HepG2 (cell line): Measurements from ENCODE around the gene TSEN54. TPM values are rescaled to one million over a fixed set of nuclear protein-coding genes. Genes with fewer than 3 reads are reported as not detected.

Experiments
- CREM ChIP-seq, 2 experiments: sonication (generic) in 1 of 2; formaldehyde crosslinking in 1 of 2; IDR thresholded peaks; 2 replicates each; pipeline versions ENCODE4 v1.4.0 to v1.6.1; 2016 to 2020; ENCODE audit warnings: antibody characterized with exemption in 1 of 2, mild to moderate bottlenecking in 1 of 2, missing genetic modification reagents in 1 of 2
- ETV6 ChIP-seq: sonication (generic); formaldehyde crosslinking; conservative IDR thresholded peaks from 2 replicates; pipeline ENCODE4 v1.4.0; 2020; ENCODE audit warnings: missing genetic modification reagents
- GABPA ChIP-seq, 2 experiments: IDR thresholded peaks; 2 replicates each; pipeline ENCODE4 v1.6.1; 2011 to 2016; ENCODE audit warnings: low read depth in 2 of 2, low read length in 1 of 2, missing biosample characterization in 1 of 2, missing genetic modification characterization in 1 of 2
- HNRNPK ChIP-seq: fragments of 200-400 bp; formaldehyde crosslinking; IDR thresholded peaks from 2 replicates; pipeline ENCODE4 v1.6.1; 2018; ENCODE audit warnings: low read length, low read depth, moderate library complexity, mild to moderate bottlenecking; ENCODE audit not compliant: poor library complexity, severe bottlenecking
- KDM4B ChIP-seq: sonication (generic); formaldehyde crosslinking; IDR thresholded peaks from 2 replicates; pipeline ENCODE4 v1.4.0; 2020; ENCODE audit warnings: missing genetic modification reagents
- KDM5B ChIP-seq: sonication (generic); formaldehyde crosslinking; IDR thresholded peaks from 2 replicates; pipeline ENCODE4 v1.4.0; 2020; ENCODE audit warnings: missing genetic modification reagents, mild to moderate bottlenecking, borderline replicate concordance
- KLF11 ChIP-seq: IDR thresholded peaks from 2 replicates; pipeline ENCODE4 v1.6.1; 2016; ENCODE audit warnings: missing compliant biosample characterization
- MTA1 ChIP-seq: sonication (generic); formaldehyde crosslinking; IDR thresholded peaks from 2 replicates; pipeline ENCODE4 v1.4.0; 2020; ENCODE audit warnings: missing genetic modification reagents, mild to moderate bottlenecking, borderline replicate concordance
- NFIB ChIP-seq: sonication (generic); formaldehyde crosslinking; IDR thresholded peaks from 2 replicates; pipeline ENCODE4 v1.9.0; 2021; ENCODE audit warnings: missing genetic modification reagents, mild to moderate bottlenecking, borderline replicate concordance
- POLR2AphosphoS5 ChIP-seq: IDR thresholded peaks from 2 replicates; pipeline ENCODE4 v1.6.1; 2012; ENCODE audit warnings: low read depth, low read length
- ZFP1 ChIP-seq: IDR thresholded peaks from 2 replicates; pipeline ENCODE4 v1.6.1; 2016
- ZFP90 ChIP-seq: sonication (generic); formaldehyde crosslinking; IDR thresholded peaks from 2 replicates; pipeline ENCODE4 v1.8.0; 2022; ENCODE audit warnings: missing genetic modification reagents, mild to moderate bottlenecking, inconsistent platforms, borderline replicate concordance
- ZNF160 ChIP-seq: sonication (generic); formaldehyde crosslinking; IDR thresholded peaks from 2 replicates; pipeline ENCODE4 v1.8.0; 2022; ENCODE audit warnings: mild to moderate bottlenecking, inconsistent platforms, missing genetic modification reagents
- ZNF501 ChIP-seq: sonication (generic); formaldehyde crosslinking; IDR thresholded peaks from 2 replicates; pipeline ENCODE4 v1.5.1; 2020; ENCODE audit warnings: mild to moderate bottlenecking, moderate library complexity, missing genetic modification reagents
- ZNF619 ChIP-seq: sonication (generic); formaldehyde crosslinking; IDR thresholded peaks from 2 replicates; pipeline ENCODE4 v1.4.0; 2020; ENCODE audit warnings: mild to moderate bottlenecking, missing genetic modification reagents
- ZNF7 ChIP-seq: IDR thresholded peaks from 2 replicates; pipeline ENCODE4 v1.6.1; 2016; ENCODE audit warnings: missing biosample characterization, missing genetic modification reagents
- ZNF788 ChIP-seq: sonication (generic); formaldehyde crosslinking; IDR thresholded peaks from 2 replicates; pipeline ENCODE4 v1.5.0; 2020; ENCODE audit warnings: mild to moderate bottlenecking, missing genetic modification reagents, borderline replicate concordance
- ZNF879 ChIP-seq: sonication (generic); formaldehyde crosslinking; IDR thresholded peaks from 2 replicates; pipeline ENCODE4 v1.8.1; 2023; ENCODE audit warnings: missing genetic modification reagents
- polyA plus RNA-seq, 8 experiments: library from polyadenylated mRNA; depleted of rRNA in 3 of 8; stranded (reverse) in 7 of 8; unstranded in 1 of 8; fragments of >200 nt; fragmentation: Illumina TruSeq in 4 of 8; extraction: Trizol in 4 of 8; gene quantifications; 2 replicates each; pipeline versions ENCODE4 v1.2.1 to v1.2.3, GENCODE V29; 2011 to 2016; ENCODE audit warnings: low read depth in 4 of 8, missing spikeins in 1 of 8, mixed read lengths in 1 of 8; ENCODE audit not compliant: insufficient read depth in 1 of 8
- total RNA-seq, 5 experiments: library from RNA; depleted of rRNA; stranded (reverse); fragments of >200 nt; fragmentation: Illumina TruSeq; extraction: Trizol; gene quantifications; 2 replicates each; pipeline ENCODE4 v1.2.3, GENCODE V29; 2016; ENCODE audit warnings: low read depth in 1 of 5
- TF ChIP-seq, protein P1 (sequence below): fragments of 450-650 bp; IDR thresholded peaks from 2 replicates; pipeline ENCODE4 v1.6.1; 2017
- TF ChIP-seq, protein P2 (sequence below): sonication (generic); formaldehyde crosslinking; IDR thresholded peaks from 2 replicates; pipeline ENCODE4 v1.5.0; 2020; ENCODE audit warnings: mild to moderate bottlenecking, missing genetic modification reagents, moderate library complexity
- TF ChIP-seq, protein P3 (sequence below): sonication (generic); formaldehyde crosslinking; IDR thresholded peaks from 2 replicates; pipeline ENCODE4 v1.4.0; 2020; ENCODE audit warnings: missing genetic modification reagents
- TF ChIP-seq, protein P4 (sequence below): sonication (generic); formaldehyde crosslinking; IDR thresholded peaks from 2 replicates; pipeline ENCODE4 v1.5.1; 2020; ENCODE audit warnings: missing genetic modification reagents, mild to moderate bottlenecking, borderline replicate concordance

The TSEN54 gene
- total and polyA plus RNA-seq, 2 of the 13 experiments (the other 11 are each of a cell fraction or from before 2014, with no cell fraction given), result 62.9 to 63.3 TPM

DNA sequence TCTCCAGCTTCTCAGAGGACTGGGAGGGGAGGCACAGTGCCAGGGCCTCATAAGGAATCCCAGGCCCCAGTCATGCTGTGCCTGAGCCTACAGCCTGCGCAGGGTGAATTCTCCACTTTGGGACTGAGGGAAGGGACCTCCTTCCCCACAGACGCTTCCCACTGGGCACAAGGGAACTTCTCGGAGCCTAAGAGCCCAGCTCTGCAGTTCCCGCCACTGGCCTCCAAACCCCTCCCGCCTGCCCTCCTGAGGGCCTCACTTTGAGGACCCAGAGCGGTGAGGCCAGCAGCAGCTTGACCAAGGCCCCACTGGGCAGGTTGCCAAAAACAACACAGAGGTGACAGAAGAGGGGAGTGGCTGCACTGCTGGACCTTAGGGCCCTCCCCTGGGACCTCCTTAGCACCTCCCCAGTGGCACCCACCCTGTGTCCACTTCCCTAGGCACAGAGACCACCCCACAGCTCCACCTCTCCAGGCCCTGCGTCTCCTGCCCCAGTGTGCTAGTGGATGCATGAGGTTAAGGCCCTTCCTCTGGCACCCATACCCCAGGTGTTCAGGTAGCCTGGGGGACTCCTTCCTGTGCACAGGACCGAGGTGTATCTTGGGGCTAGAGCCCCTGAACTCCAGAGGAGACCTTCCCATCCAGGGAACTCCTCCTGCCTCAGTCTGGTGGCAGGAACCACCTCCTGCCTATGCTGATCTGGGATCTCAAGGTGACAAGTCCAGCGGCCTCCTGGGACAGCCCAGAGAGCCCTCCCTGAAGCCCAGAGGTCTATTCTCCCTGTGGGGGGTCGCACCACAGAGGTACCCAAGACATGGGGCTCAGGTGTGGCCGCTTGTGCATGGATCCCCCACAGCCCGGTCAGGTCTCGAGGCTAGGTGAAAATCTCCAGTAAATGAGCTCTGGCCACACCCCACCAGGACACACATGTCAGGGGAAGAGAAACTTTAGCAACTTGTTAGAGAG lies 4.4 kb upstream of the TSEN54 start (continued):
- TF ChIP-seq ZNF619 (CRISPR knock-in tag) (peak; percentile 73; the same call in 1 of the 2 replicates), ZFP90 (peak; percentile 91; the same call in 1 of the 2 replicates), ZNF879 (CRISPR knock-in tag) (no peak), KDM5B (CRISPR knock-in tag) (peak; percentile 86; the same call in 1 of the 2 replicates), KLF11 (CRISPR knock-in tag) (peak; percentile 86; the same call in 1 of the 2 replicates), HNRNPK (no peak), ZFP1 (CRISPR knock-in tag) (peak; percentile 46; the same call in 1 of the 2 replicates), ZNF788 (peak; percentile 96; the same call in 1 of the 2 replicates), POLR2AphosphoS5 (0 out of 2 replicates have a peak, but pooled peaks have one; percentile 35), CREM (IDR thresholded peaks at IDR 0.05) (peak; percentile 65; the same call in 1 of the 2 replicates), CREM (CRISPR knock-in tag; IDR thresholded peaks at IDR 0.05) (no peak), ZNF7 (CRISPR knock-in tag) (no peak), MTA1 (CRISPR knock-in tag) (peak; percentile 99), ZNF501 (CRISPR knock-in tag) (0 out of 2 replicates have a peak, but pooled peaks have one; percentile 26), ZNF160 (peak; percentile 82; the same call in 1 of the 2 replicates), NFIB (CRISPR knock-in tag) (peak; percentile 100), KDM4B (CRISPR knock-in tag) (peak; percentile 70; the same call in 1 of the 2 replicates), ETV6 (CRISPR knock-in tag) (0 out of 2 replicates have a peak, but pooled peaks have one; percentile 40), GABPA (IDR thresholded peaks at IDR 0.05; ENCODE audit: low read depth, low read length) (no peak), GABPA (CRISPR knock-in tag; IDR thresholded peaks at IDR 0.05; ENCODE audit: low read depth) (peak; percentile 55; the same call in 1 of the 2 replicates)
- TF ChIP-seq, protein P1, sequence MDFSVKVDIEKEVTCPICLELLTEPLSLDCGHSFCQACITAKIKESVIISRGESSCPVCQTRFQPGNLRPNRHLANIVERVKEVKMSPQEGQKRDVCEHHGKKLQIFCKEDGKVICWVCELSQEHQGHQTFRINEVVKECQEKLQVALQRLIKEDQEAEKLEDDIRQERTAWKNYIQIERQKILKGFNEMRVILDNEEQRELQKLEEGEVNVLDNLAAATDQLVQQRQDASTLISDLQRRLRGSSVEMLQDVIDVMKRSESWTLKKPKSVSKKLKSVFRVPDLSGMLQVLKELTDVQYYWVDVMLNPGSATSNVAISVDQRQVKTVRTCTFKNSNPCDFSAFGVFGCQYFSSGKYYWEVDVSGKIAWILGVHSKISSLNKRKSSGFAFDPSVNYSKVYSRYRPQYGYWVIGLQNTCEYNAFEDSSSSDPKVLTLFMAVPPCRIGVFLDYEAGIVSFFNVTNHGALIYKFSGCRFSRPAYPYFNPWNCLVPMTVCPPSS, result no peak
- TF ChIP-seq, protein P2, sequence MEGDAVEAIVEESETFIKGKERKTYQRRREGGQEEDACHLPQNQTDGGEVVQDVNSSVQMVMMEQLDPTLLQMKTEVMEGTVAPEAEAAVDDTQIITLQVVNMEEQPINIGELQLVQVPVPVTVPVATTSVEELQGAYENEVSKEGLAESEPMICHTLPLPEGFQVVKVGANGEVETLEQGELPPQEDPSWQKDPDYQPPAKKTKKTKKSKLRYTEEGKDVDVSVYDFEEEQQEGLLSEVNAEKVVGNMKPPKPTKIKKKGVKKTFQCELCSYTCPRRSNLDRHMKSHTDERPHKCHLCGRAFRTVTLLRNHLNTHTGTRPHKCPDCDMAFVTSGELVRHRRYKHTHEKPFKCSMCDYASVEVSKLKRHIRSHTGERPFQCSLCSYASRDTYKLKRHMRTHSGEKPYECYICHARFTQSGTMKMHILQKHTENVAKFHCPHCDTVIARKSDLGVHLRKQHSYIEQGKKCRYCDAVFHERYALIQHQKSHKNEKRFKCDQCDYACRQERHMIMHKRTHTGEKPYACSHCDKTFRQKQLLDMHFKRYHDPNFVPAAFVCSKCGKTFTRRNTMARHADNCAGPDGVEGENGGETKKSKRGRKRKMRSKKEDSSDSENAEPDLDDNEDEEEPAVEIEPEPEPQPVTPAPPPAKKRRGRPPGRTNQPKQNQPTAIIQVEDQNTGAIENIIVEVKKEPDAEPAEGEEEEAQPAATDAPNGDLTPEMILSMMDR, result peak; percentile 46
- TF ChIP-seq, protein P3, sequence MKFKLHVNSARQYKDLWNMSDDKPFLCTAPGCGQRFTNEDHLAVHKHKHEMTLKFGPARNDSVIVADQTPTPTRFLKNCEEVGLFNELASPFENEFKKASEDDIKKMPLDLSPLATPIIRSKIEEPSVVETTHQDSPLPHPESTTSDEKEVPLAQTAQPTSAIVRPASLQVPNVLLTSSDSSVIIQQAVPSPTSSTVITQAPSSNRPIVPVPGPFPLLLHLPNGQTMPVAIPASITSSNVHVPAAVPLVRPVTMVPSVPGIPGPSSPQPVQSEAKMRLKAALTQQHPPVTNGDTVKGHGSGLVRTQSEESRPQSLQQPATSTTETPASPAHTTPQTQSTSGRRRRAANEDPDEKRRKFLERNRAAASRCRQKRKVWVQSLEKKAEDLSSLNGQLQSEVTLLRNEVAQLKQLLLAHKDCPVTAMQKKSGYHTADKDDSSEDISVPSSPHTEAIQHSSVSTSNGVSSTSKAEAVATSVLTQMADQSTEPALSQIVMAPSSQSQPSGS (CRISPR knock-in tag), result no peak
- TF ChIP-seq, protein P4, sequence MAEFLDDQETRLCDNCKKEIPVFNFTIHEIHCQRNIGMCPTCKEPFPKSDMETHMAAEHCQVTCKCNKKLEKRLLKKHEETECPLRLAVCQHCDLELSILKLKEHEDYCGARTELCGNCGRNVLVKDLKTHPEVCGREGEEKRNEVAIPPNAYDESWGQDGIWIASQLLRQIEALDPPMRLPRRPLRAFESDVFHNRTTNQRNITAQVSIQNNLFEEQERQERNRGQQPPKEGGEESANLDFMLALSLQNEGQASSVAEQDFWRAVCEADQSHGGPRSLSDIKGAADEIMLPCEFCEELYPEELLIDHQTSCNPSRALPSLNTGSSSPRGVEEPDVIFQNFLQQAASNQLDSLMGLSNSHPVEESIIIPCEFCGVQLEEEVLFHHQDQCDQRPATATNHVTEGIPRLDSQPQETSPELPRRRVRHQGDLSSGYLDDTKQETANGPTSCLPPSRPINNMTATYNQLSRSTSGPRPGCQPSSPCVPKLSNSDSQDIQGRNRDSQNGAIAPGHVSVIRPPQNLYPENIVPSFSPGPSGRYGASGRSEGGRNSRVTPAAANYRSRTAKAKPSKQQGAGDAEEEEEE (CRISPR knock-in tag), result 0 out of 2 replicates have a peak, but pooled peaks have one; percentile 70
